Mesodermal cell (in vitro differentiated cells): ENCODE results near the gene RUNX3.

ENCODE experiments used
- H3K27ac ChIP-seq: 2 replicates; pipeline ENCODE4 v1.7.0; 2013; ENCODE audit warnings: mild to moderate bottlenecking, low read depth, low read length, moderate library complexity; ENCODE audit not compliant: severe bottlenecking
- H3K36me3 ChIP-seq: 2 replicates; pipeline ENCODE4 v1.7.1; 2013; ENCODE audit warnings: mild to moderate bottlenecking, low read length, moderate library complexity; ENCODE audit not compliant: control insufficient read depth, insufficient read depth
- H3K4me1 ChIP-seq: one replicate; pipeline ENCODE4 v1.7.1; 2013; ENCODE audit warnings: mild to moderate bottlenecking, low read length; ENCODE audit not compliant: insufficient read depth, control insufficient read depth, poor library complexity, severe bottlenecking
- H3K4me3 ChIP-seq: 2 replicates; pipeline ENCODE4 v1.7.0; 2013; ENCODE audit warnings: low read length, control low read depth, mild to moderate bottlenecking; ENCODE audit not compliant: insufficient read depth, poor library complexity, severe bottlenecking; ENCODE audit errors: extremely low read depth
- H3K9me3 ChIP-seq: 2 replicates; pipeline ENCODE4 v1.7.1; 2013; ENCODE audit warnings: mild to moderate bottlenecking, low read length, moderate library complexity; ENCODE audit not compliant: control insufficient read depth
- WGBS, 2 experiments: methylation state at CpG; one replicate each; pipeline ENCODE4 v1.1.5; 2013; ENCODE audit warnings: missing lambda C conversion rate in 2 of 2; ENCODE audit not compliant: insufficient coverage in 2 of 2; 5-methylcytosine and 5-hydroxymethylcytosine counted together

RUNX3 gene

GRCh38 chr1:24898909-24899439 is 31.1 kb downstream of the RUNX3 start:
- 92% methylated on average over 4 of the region's 8 CpGs; no CpG with 5 or more reads in 1 of the 2 experiments for WGBS, 2 experiments
- no peaks in the 10 kb centered on the region for H3K36me3 ChIP-seq
- H3K4me1 ChIP-seq, result no peaks in the 10 kb centered on the region
- no peak overlapping the region for H3K4me3 ChIP-seq
- no peaks in the 10 kb centered on the region for H3K9me3 ChIP-seq
- H3K27ac ChIP-seq, result no peak overlapping the region

GRCh38 chr1:24898152-24898908 is 31.7 kb downstream of the RUNX3 start:
- H3K36me3 ChIP-seq, result no peaks in the 10 kb centered on the region
- no peaks in the 10 kb centered on the region for H3K4me1 ChIP-seq
- no peak overlapping the region for H3K27ac ChIP-seq
- WGBS, 2 experiments, result 48 to 81% methylated on average over 3 to 7 of the region's 9 CpGs
- H3K9me3 ChIP-seq, result no peaks in the 10 kb centered on the region
- no peak overlapping the region for H3K4me3 ChIP-seq

- Histone ChIP-seq H3K27ac (no peak overlapping the region), H3K4me1 (no peaks in the 10 kb centered on the region), H3K36me3 (no peaks in the 10 kb centered on the region), H3K9me3 (no peaks in the 10 kb centered on the region), H3K4me3 (no peak overlapping the region)
- 74 to 83% methylated on average over 9 to 16 of the region's 17 CpGs for WGBS, 2 experiments
Measured at GRCh38 chr1:24897263-24898151, 32.6 kb downstream of the RUNX3 start.

- WGBS, 2 experiments, result 92 to 95% methylated on average over 6 to 7 of the region's 14 CpGs
- H3K36me3 ChIP-seq, result no peaks in the 10 kb centered on the region
- peaks cover 5% of the 10 kb centered on the region for H3K9me3 ChIP-seq
- H3K4me3 ChIP-seq, result no peak overlapping the region
- no peak overlapping the region for H3K27ac ChIP-seq
- no peaks in the 10 kb centered on the region for H3K4me1 ChIP-seq
Measured at GRCh38 chr1:24896596-24897262, 33.3 kb downstream of the RUNX3 start.

GRCh38 chr1:24896176-24896575 is 33.9 kb downstream of the RUNX3 start:
- Histone ChIP-seq H3K4me3 (no peak overlapping the region), H3K36me3 (no peaks in the 10 kb centered on the region), H3K4me1 (no peaks in the 10 kb centered on the region), H3K27ac (no peak overlapping the region), H3K9me3 (peaks cover 10% of the 10 kb centered on the region)
- 90 to 94% methylated on average over 6 of the region's 6 CpGs for WGBS, 2 experiments

- WGBS, 2 experiments, result 81 to 85% methylated on average over 3 to 4 of the region's 4 CpGs
- no peaks in the 10 kb centered on the region for H3K36me3 ChIP-seq
Measured at GRCh38 chr1:24895511-24895910, 34.6 kb downstream of the RUNX3 start.

GRCh38 chr1:24894002-24894401 is 36.1 kb downstream of the RUNX3 start:
- 76 to 77% methylated on average over 5 to 7 of the region's 8 CpGs for WGBS, 2 experiments
- Histone ChIP-seq H3K4me3 (no peak overlapping the region), H3K36me3 (no peaks in the 10 kb centered on the region), H3K27ac (no peak overlapping the region), H3K4me1 (peaks cover 3% of the 10 kb centered on the region), H3K9me3 (peaks cover 17% of the 10 kb centered on the region)

More at GRCh38 chr1:24895511-24895910, 34.6 kb downstream of the RUNX3 start:
- peaks cover 16% of the 10 kb centered on the region for H3K9me3 ChIP-seq
- no peak overlapping the region for H3K27ac ChIP-seq
- H3K4me1 ChIP-seq, result no peaks in the 10 kb centered on the region
- no peak overlapping the region for H3K4me3 ChIP-seq

GRCh38 chr1:24893431-24893830 is 36.6 kb downstream of the RUNX3 start:
- WGBS, 2 experiments, result no CpG with 5 or more reads among the region's 3 CpGs
- Histone ChIP-seq H3K4me1 (peaks cover 3% of the 10 kb centered on the region), H3K9me3 (peaks cover 17% of the 10 kb centered on the region), H3K27ac (no peak overlapping the region), H3K36me3 (no peaks in the 10 kb centered on the region), H3K4me3 (no peak overlapping the region)

GRCh38 chr1:24892188-24893153 is 37.6 kb downstream of the RUNX3 start:
- 71 to 83% methylated on average over 1 of the region's 1 CpG for WGBS, 2 experiments
- H3K4me1 ChIP-seq, result peaks cover 3% of the 10 kb centered on the region
- no peak overlapping the region for H3K27ac ChIP-seq

More at GRCh38 chr1:24892188-24893153, 37.6 kb downstream of the RUNX3 start:
- Histone ChIP-seq H3K4me3 (no peak overlapping the region), H3K36me3 (no peaks in the 10 kb centered on the region), H3K9me3 (peaks cover 17% of the 10 kb centered on the region)
